HG03520 (cell line): ENCODE measurements around the gene NIF3L1.

Source experiments
- ATAC-seq: cut with Tn5 transposase; IDR thresholded peaks from one replicate; pipeline ENCODE4 v1.9.1; 2021; ENCODE audit warnings: mild to moderate bottlenecking, moderate library complexity; ENCODE audit not compliant: unreplicated experiment

The NIF3L1 gene

GRCh38 chr2:200888704-200889625 lies at the start of gene NIF3L1, which contains the start of gene PPIL3:
NIF3L1 (plus strand) TSS chr2:200889371; CDS start chr2:200891944, 2,573 bp downstream.
PPIL3 (minus strand) TSS chr2:200889077; CDS start chr2:200887615, 1,462 bp downstream.
- peak; percentile 78 for ATAC-seq

- no peak for ATAC-seq
Observed at GRCh38 chr2:200839513-200839912, 49.7 kb upstream of the NIF3L1 start.

GRCh38 chr2:200843993-200844948 lies 44.9 kb upstream of the NIF3L1 start:
- no peak for ATAC-seq

GRCh38 chr2:200845194-200845593 lies 44.0 kb upstream of the NIF3L1 start:
- no peak for ATAC-seq

- ATAC-seq, result no peak
Observed at GRCh38 chr2:200845669-200846325, 43.4 kb upstream of the NIF3L1 start.

GRCh38 chr2:200847269-200847668 lies 41.9 kb upstream of the NIF3L1 start:
- ATAC-seq, result no peak

- no peak for ATAC-seq
Observed at GRCh38 chr2:200847939-200848338, 41.2 kb upstream of the NIF3L1 start.

GRCh38 chr2:200850512-200851256 lies 38.5 kb upstream of the NIF3L1 start:
- ATAC-seq, result no peak

GRCh38 chr2:200851398-200852248 lies 37.5 kb upstream of the NIF3L1 start:
- no peak for ATAC-seq

- ATAC-seq, result no peak
Observed at GRCh38 chr2:200852605-200853004, 36.6 kb upstream of the NIF3L1 start.

- no peak for ATAC-seq
Observed at GRCh38 chr2:200856806-200857205, 32.4 kb upstream of the NIF3L1 start.

- ATAC-seq, result no peak
Observed at GRCh38 chr2:200860092-200860795, 28.9 kb upstream of the NIF3L1 start.

GRCh38 chr2:200861617-200862155 lies 27.5 kb upstream of the NIF3L1 start:
- no peak for ATAC-seq

GRCh38 chr2:200862532-200863000 lies 26.6 kb upstream of the NIF3L1 start:
- ATAC-seq, result peak; percentile 35

- peak; percentile 5 for ATAC-seq
Observed at GRCh38 chr2:200863782-200864175, 25.4 kb upstream of the NIF3L1 start.

GRCh38 chr2:200864176-200865034 lies 24.8 kb upstream of the NIF3L1 start, which contains the start of gene CLK1:
CLK1 (minus strand) TSS chr2:200864658; CDS start chr2:200861862, 2,796 bp downstream.
- ATAC-seq, result peak; percentile 80

GRCh38 chr2:200869014-200869413 lies 20.2 kb upstream of the NIF3L1 start:
- ATAC-seq, result no peak
